SKM-1 (cell line): ENCODE data around the gene RGS7BP.

ENCODE experiments used
- DNase-seq: peaks from one replicate; lab custom pipeline; 2025; ENCODE audit not compliant: unreplicated experiment; lab: John Stamatoyannopoulos, UW

Gene RGS7BP

GRCh38 chr5:64629841-64630240, 124.0 kb downstream of the RGS7BP start:
- no peak for DNase-seq

- DNase-seq, result no peak
These were observed 126.4 kb downstream of the RGS7BP start for GRCh38 chr5:64632251-64632650.

GRCh38 chr5:64634997-64635686, 129.3 kb downstream of the RGS7BP start:
- DNase-seq, result peak; percentile 45

- DNase-seq, result peak; percentile 53
These were observed 131.3 kb downstream of the RGS7BP start for GRCh38 chr5:64637144-64637543.

- no peak for DNase-seq
These were observed 132.1 kb downstream of the RGS7BP start for GRCh38 chr5:64637837-64638443.

- DNase-seq, result no peak
These were observed 139.0 kb downstream of the RGS7BP start for GRCh38 chr5:64644831-64645230.

GRCh38 chr5:64646169-64646568, 140.4 kb downstream of the RGS7BP start:
- no peak for DNase-seq

GRCh38 chr5:64649512-64649911, 143.7 kb downstream of the RGS7BP start:
- no peak for DNase-seq

GRCh38 chr5:64653766-64654560, 148.1 kb downstream of the RGS7BP start:
- no peak for DNase-seq

- no peak for DNase-seq
These were observed 148.7 kb downstream of the RGS7BP start for GRCh38 chr5:64654561-64654938.

GRCh38 chr5:64655596-64655995, 149.8 kb downstream of the RGS7BP start:
- DNase-seq, result no peak

- no peak for DNase-seq
These were observed 153.5 kb downstream of the RGS7BP start for GRCh38 chr5:64659289-64659688.
